Chondrocyte (in vitro differentiated cells): ENCODE results near the gene SPATA12. TPM values are rescaled to one million over a fixed set of nuclear protein-coding genes. Genes with fewer than 3 reads are reported as not detected.

Experiments used
- DNase-seq: peaks from one replicate; pipeline ENCODE4 v3.0.0; 2021; ENCODE audit warnings: mixed read lengths, low spot score
- H3K27ac Mint-ChIP-seq: one replicate; pipeline ENCODE4 v1.8.0; 2021; ENCODE audit warnings: mild to moderate bottlenecking, moderate library complexity, mixed read lengths; ENCODE audit not compliant: unreplicated experiment
- H3K27me3 Mint-ChIP-seq: 2 replicates; pipeline ENCODE4 v1.8.0; 2021; ENCODE audit warnings: low read depth, mixed read lengths
- H3K36me3 Mint-ChIP-seq: 2 replicates; pipeline ENCODE4 v1.8.0; 2021; ENCODE audit warnings: low read depth, mixed read lengths
- H3K4me1 Mint-ChIP-seq: 2 replicates; pipeline ENCODE4 v1.8.0; 2021; ENCODE audit warnings: low read depth, mild to moderate bottlenecking, mixed read lengths
- H3K4me3 Mint-ChIP-seq: one replicate; pipeline ENCODE4 v1.8.0; 2021; ENCODE audit warnings: mild to moderate bottlenecking, moderate library complexity, mixed read lengths; ENCODE audit not compliant: unreplicated experiment
- H3K9me3 Mint-ChIP-seq: 2 replicates; pipeline ENCODE4 v1.8.0; 2021; ENCODE audit warnings: low read depth, mixed read lengths
- CTCF ChIP-seq: fragments of 200-600 bp; sonication (generic); IDR thresholded peaks from 2 replicates; pipeline ENCODE4 v1.5.0; 2021; ENCODE audit warnings: antibody characterized with exemption, mild to moderate bottlenecking, moderate library complexity
- total RNA-seq: library from RNA; stranded (reverse); gene quantifications from 3 replicates; pipeline ENCODE4 v1.2.1, GENCODE V29; 2021

The SPATA12 gene
- total RNA-seq, 1 donor from 2014 or later = not detected

- H3K4me3 Mint-ChIP-seq = no peak overlapping the region
- peaks cover 11% of the 10 kb centered on the region for H3K4me1 Mint-ChIP-seq
- H3K27ac Mint-ChIP-seq = no peak overlapping the region
- no peak for TF ChIP-seq CTCF
- no peak for DNase-seq
- no peaks in the 10 kb centered on the region for H3K9me3 Mint-ChIP-seq
- no peaks in the 10 kb centered on the region for H3K36me3 Mint-ChIP-seq
- H3K27me3 Mint-ChIP-seq = no peaks in the 10 kb centered on the region
These were observed 1.1 kb downstream of the SPATA12 start for GRCh38 chr3:57061556-57061955.

GRCh38 chr3:57062101-57062631 lies 1.7 kb downstream of the SPATA12 start:
- no peaks in the 10 kb centered on the region for H3K36me3 Mint-ChIP-seq
- peaks cover 11% of the 10 kb centered on the region for H3K4me1 Mint-ChIP-seq
- no peaks in the 10 kb centered on the region for H3K9me3 Mint-ChIP-seq
- H3K4me3 Mint-ChIP-seq = no peak overlapping the region
- TF ChIP-seq CTCF = no peak
- no peak overlapping the region for H3K27ac Mint-ChIP-seq
- DNase-seq = no peak
- no peaks in the 10 kb centered on the region for H3K27me3 Mint-ChIP-seq

GRCh38 chr3:57063032-57063431 lies 2.6 kb downstream of the SPATA12 start:
- Mint-ChIP-seq H3K36me3 (no peaks in the 10 kb centered on the region), H3K4me3 (no peak overlapping the region), H3K9me3 (no peaks in the 10 kb centered on the region), H3K4me1 (peaks cover 13% of the 10 kb centered on the region), H3K27ac (no peak overlapping the region), H3K27me3 (no peaks in the 10 kb centered on the region)
- DNase-seq = no peak
- no peak for TF ChIP-seq CTCF

- Mint-ChIP-seq H3K36me3 (no peaks in the 10 kb centered on the region), H3K27ac (no peak overlapping the region), H3K4me3 (no peak overlapping the region), H3K9me3 (no peaks in the 10 kb centered on the region), H3K4me1 (peaks cover 23% of the 10 kb centered on the region), H3K27me3 (no peaks in the 10 kb centered on the region)
- no peak for DNase-seq
- TF ChIP-seq CTCF = no peak
These were observed 3.5 kb downstream of the SPATA12 start for GRCh38 chr3:57064001-57064400.

GRCh38 chr3:57064572-57064971 lies 4.1 kb downstream of the SPATA12 start:
- no peaks in the 10 kb centered on the region for H3K9me3 Mint-ChIP-seq

More at GRCh38 chr3:57064572-57064971, 4.1 kb downstream of the SPATA12 start:
- Mint-ChIP-seq H3K27ac (no peak overlapping the region), H3K27me3 (no peaks in the 10 kb centered on the region), H3K4me3 (no peak overlapping the region), H3K36me3 (no peaks in the 10 kb centered on the region), H3K4me1 (peaks cover 27% of the 10 kb centered on the region)
- TF ChIP-seq CTCF = no peak
- no peak for DNase-seq
